NCI-H146 treated with DMSO at 0.1 percent for 48 hours (cell line): ENCODE measurements around the gene OR4B1.

Source experiments
- DNase-seq: peaks from one replicate; lab custom pipeline; 2025; ENCODE audit not compliant: unreplicated experiment; lab: John Stamatoyannopoulos, UW

The OR4B1 gene

GRCh38 chr11:48248902-48249301, 32.3 kb downstream of the OR4B1 start:
- DNase-seq = no peak

- no peak for DNase-seq
These were observed 45.0 kb downstream of the OR4B1 start for GRCh38 chr11:48261600-48261999.

- no peak for DNase-seq
These were observed 46.9 kb downstream of the OR4B1 start, which contains the start of gene OR4X1 for GRCh38 chr11:48263423-48263911. Gene OR4X1 (plus strand): TSS chr11:48263861. CDS start chr11:48263861, 0 bp downstream.
